MCF 10A (cell line): Measurements from ENCODE around the gene POMP. TPM values are rescaled to one million over a fixed set of nuclear protein-coding genes. Genes with fewer than 3 reads are reported as not detected.

Experiments used
- BruUV-seq: library from RNA; stranded (reverse); fragments of 400-500 nt; replicated peaks from 2 replicates; lab custom pipeline; 2021; lab: Mats Ljungman, UMichigan
- CTCF ChIA-PET: fragments of 300-600 bp; sonication (Branson Sonifier 250); formaldehyde crosslinking; extraction: SDS; loops from one replicate; lab custom pipeline; 2021; ENCODE audit warnings: antibody characterized with exemption, inconsistent platforms; lab: Yijun Ruan, JAX
- POLR2A ChIA-PET: fragments of 300-600, 350-650 bp; sonication (Branson Sonifier 250); formaldehyde crosslinking; extraction: SDS; loops from one replicate; lab custom pipeline; 2020; ENCODE audit warnings: antibody characterized with exemption, inconsistent platforms; lab: Yijun Ruan, JAX
- DNase-seq: peaks from one replicate; pipeline ENCODE4 v3.0.0-alpha.2; 2018; ENCODE audit not compliant: unreplicated experiment
- H3K27ac Mint-ChIP-seq: one replicate; pipeline ENCODE4 v1.8.0; 2022; ENCODE audit warnings: mild to moderate bottlenecking, low read depth, mixed read lengths; ENCODE audit not compliant: unreplicated experiment
- H3K27me3 Mint-ChIP-seq: one replicate; pipeline ENCODE4 v1.8.0; 2022; ENCODE audit warnings: mixed read lengths; ENCODE audit not compliant: insufficient read depth, unreplicated experiment
- H3K36me3 Mint-ChIP-seq: one replicate; pipeline ENCODE4 v1.8.0; 2022; ENCODE audit warnings: mild to moderate bottlenecking, moderate library complexity, mixed read lengths; ENCODE audit not compliant: insufficient read depth, unreplicated experiment
- H3K4me1 Mint-ChIP-seq: one replicate; pipeline ENCODE4 v1.8.0; 2022; ENCODE audit warnings: mixed read lengths; ENCODE audit not compliant: insufficient read depth, unreplicated experiment
- H3K4me3 Mint-ChIP-seq: one replicate; pipeline ENCODE4 v1.8.0; 2022; ENCODE audit warnings: mild to moderate bottlenecking, moderate library complexity, mixed read lengths; ENCODE audit not compliant: unreplicated experiment
- H3K9me3 Mint-ChIP-seq: one replicate; pipeline ENCODE4 v1.8.0; 2022; ENCODE audit warnings: mixed read lengths; ENCODE audit not compliant: unreplicated experiment
- intact Hi-C: fragments of 100-400 bp; cut with micrococcal nuclease; formaldehyde crosslinking; loops from 2 replicates; pipeline ENCODE4 v1.14.1; 2022
- total RNA-seq: library from RNA; stranded (reverse); gene quantifications from 2 replicates; pipeline ENCODE4 v1.2.3, GENCODE V29; 2022
- TF ChIP-seq, protein P1 (sequence below): fragments of 200-600 bp; IDR thresholded peaks from one replicate; pipeline ENCODE4 v1.8.0; 2022; ENCODE audit warnings: antibody characterized with exemption, mild to moderate bottlenecking; ENCODE audit not compliant: unreplicated experiment

POMP gene
- total RNA-seq, 1 experiment from 2014 or later = 103 TPM

DNA sequence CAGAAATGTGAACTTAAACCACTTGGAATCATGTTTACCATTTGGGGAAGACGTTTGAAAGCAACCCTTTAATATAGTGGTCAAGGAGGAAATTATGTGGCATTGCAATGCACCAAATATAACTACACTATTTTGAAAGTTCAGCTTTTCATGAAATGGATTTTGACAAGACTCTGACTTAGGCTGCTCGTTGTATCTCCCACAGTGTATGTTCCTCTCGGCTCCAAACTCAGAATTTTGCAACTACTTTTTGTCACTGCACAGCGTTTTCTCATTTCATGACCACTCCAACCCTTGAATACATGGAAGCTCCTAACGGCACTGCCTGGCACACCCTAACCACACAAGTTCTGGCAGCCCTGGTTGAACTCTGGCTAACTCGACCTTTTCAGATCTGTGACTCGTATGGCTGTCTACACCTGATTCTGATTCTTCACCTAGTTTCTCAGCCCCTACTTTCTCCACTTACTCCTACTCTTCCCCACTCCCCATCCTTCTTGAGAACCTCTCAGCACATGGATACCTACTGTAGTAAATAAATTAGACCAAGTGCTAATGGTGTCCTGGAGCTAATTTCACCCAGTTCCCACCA lies 7.0 kb upstream of the POMP start:
- TF ChIP-seq, protein P1, sequence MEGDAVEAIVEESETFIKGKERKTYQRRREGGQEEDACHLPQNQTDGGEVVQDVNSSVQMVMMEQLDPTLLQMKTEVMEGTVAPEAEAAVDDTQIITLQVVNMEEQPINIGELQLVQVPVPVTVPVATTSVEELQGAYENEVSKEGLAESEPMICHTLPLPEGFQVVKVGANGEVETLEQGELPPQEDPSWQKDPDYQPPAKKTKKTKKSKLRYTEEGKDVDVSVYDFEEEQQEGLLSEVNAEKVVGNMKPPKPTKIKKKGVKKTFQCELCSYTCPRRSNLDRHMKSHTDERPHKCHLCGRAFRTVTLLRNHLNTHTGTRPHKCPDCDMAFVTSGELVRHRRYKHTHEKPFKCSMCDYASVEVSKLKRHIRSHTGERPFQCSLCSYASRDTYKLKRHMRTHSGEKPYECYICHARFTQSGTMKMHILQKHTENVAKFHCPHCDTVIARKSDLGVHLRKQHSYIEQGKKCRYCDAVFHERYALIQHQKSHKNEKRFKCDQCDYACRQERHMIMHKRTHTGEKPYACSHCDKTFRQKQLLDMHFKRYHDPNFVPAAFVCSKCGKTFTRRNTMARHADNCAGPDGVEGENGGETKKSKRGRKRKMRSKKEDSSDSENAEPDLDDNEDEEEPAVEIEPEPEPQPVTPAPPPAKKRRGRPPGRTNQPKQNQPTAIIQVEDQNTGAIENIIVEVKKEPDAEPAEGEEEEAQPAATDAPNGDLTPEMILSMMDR = no peak
- Mint-ChIP-seq H3K27ac (no peak overlapping the region), H3K36me3 (no peaks in the 10 kb centered on the region), H3K9me3 (no peaks in the 10 kb centered on the region), H3K4me3 (no peak overlapping the region), H3K27me3 (no peaks in the 10 kb centered on the region), H3K4me1 (peaks cover 30% of the 10 kb centered on the region)
- POLR2A ChIA-PET = interaction anchor here (1.0 kb wide), 1 partner anchor 67 kb away, joined by 3 read pairs; the partner anchor contains the start of gene SLC46A3
- CTCF ChIA-PET = interaction anchor here (0.9 to 1.2 kb wide), 2 partner anchors 16 to 327 kb away, joined by 5 read pairs; no protein-coding TSS in a partner anchor
- BruUV-seq = no TSS peak
- no peak for DNase-seq
- intact Hi-C loops = no loop called here

DNA sequence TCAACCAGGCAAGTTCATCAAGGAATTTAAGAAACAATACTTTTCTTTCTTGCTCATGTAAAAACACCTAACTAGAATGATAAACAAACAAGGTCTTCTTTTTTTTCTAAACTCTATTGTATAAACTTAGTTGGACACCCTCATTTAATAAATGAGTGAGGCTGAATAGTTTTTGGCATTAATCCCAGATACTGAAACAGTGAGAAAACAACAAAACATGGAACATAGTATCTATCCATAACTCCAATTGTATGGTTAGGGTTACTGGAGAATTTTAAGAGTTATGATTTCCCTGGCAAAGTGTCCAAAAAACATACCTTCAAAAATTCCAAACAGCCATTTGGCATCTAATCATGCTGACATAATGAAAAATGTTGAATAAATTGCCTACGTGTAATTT lies 5.8 kb upstream of the POMP start:
- intact Hi-C loops = no loop called here
- TF ChIP-seq, protein P1 = no peak
- Mint-ChIP-seq H3K36me3 (no peaks in the 10 kb centered on the region), H3K27me3 (no peaks in the 10 kb centered on the region), H3K9me3 (no peaks in the 10 kb centered on the region), H3K4me3 (no peak overlapping the region), H3K4me1 (peaks cover 38% of the 10 kb centered on the region), H3K27ac (no peak overlapping the region)
- ChIA-PET CTCF (no interaction called here), POLR2A (no interaction called here)
- BruUV-seq = no TSS peak
- no peak for DNase-seq

DNA sequence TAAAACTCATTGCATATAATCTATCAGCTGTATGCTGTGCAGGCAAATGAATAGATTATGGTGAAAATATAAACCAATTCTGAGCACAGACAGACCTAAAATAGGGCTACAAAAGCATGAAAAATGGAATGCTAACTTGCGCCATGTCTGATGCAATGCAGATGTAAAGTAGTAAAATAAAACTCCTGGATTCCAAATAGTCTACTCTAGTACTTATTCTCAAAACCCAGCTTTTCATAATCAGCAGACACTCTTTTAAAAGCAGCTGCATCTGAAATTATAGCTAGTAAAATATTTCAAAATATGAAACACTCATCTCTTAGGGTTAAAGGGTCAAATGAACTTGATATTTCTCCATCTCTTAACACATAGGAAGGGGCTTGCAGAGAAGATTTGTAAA lies 4.7 kb upstream of the POMP start:
- intact Hi-C loops = no loop called here
- peaks cover 39% of the 10 kb centered on the region for H3K4me1 Mint-ChIP-seq
- H3K27ac Mint-ChIP-seq = no peak overlapping the region
- no peak overlapping the region for H3K4me3 Mint-ChIP-seq
- no peak for DNase-seq
- no peaks in the 10 kb centered on the region for H3K9me3 Mint-ChIP-seq
- H3K27me3 Mint-ChIP-seq = no peaks in the 10 kb centered on the region
- no TSS peak for BruUV-seq
- TF ChIP-seq, protein P1 = no peak
- POLR2A ChIA-PET = interaction anchor here (0.6 kb wide), 2 partner anchors 337 to 824 kb away, joined by 3 read pairs; no protein-coding TSS in a partner anchor
- CTCF ChIA-PET = interaction anchor here (1.8 kb wide), 1 partner anchor 18 kb away, joined by 10 read pairs; no protein-coding TSS in a partner anchor
- H3K36me3 Mint-ChIP-seq = no peaks in the 10 kb centered on the region

DNA sequence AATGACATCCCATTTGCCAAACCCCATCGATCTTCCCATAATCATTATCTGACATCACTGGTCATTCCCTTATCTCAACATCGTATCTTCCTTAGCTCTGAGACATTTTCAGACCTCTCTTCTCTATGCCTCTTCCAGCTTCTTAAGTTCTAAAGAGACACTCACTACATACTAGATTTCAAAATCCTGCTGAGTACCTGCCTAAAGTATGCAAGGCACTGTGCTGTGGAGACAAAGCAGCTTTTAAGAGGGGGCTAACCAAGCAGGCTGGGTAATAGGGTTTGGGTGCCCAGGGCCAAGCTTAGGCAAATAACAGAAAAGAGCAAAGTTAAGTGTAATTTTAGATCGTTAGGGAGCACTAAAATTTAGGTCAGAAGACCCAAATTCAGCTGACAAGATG lies 3.4 kb upstream of the POMP start:
- Mint-ChIP-seq H3K27me3 (no peaks in the 10 kb centered on the region), H3K27ac (peak overlapping the region; percentile 1), H3K4me1 (peaks cover 46% of the 10 kb centered on the region), H3K4me3 (peak overlapping the region; percentile 1), H3K36me3 (peaks cover 3% of the 10 kb centered on the region), H3K9me3 (no peaks in the 10 kb centered on the region)
- POLR2A ChIA-PET = interaction anchor here (0.6 to 1.5 kb wide), 3 partner anchors 12 to 331 kb away, joined by 3 to 4 read pairs (median 3); no protein-coding TSS in a partner anchor
- DNase-seq = peak; percentile 28
- CTCF ChIA-PET = interaction anchor here (0.6 to 2.3 kb wide), 7 partner anchors 8 to 1482 kb away, joined by 3 to 10 read pairs (median 3); no protein-coding TSS in a partner anchor
- intact Hi-C loops = no loop called here
- TF ChIP-seq, protein P1 = no peak
- BruUV-seq = no TSS peak
